ENCODE results near the gene THNSL1.

THNSL1 gene

GRCh38 chr10:25061125-25061524 is 44.7 kb downstream of the THNSL1 start:
- no peak for DNase-seq

- DNase-seq = no peak
Measured at GRCh38 chr10:25061711-25062449, 45.5 kb downstream of the THNSL1 start.

GRCh38 chr10:25063157-25063556 is 46.7 kb downstream of the THNSL1 start:
- DNase-seq = no peak

GRCh38 chr10:25063644-25064043 is 47.2 kb downstream of the THNSL1 start:
- no peak for DNase-seq

GRCh38 chr10:25064401-25064800 is 48.0 kb downstream of the THNSL1 start:
- DNase-seq = no peak

GRCh38 chr10:25065761-25066476 is 49.5 kb downstream of the THNSL1 start:
- no peak for DNase-seq

- no peak for DNase-seq
Measured at GRCh38 chr10:25068152-25069058, 52.0 kb downstream of the THNSL1 start.

GRCh38 chr10:25071227-25071626 is 54.8 kb downstream of the THNSL1 start:
- no peak for DNase-seq

GRCh38 chr10:25072786-25073185 is 56.4 kb downstream of the THNSL1 start:
- DNase-seq = no peak

GRCh38 chr10:25075825-25076224 is 59.4 kb downstream of the THNSL1 start:
- no peak for DNase-seq

All from activated CD4-positive, alpha-beta T cell treated with anti-CD3 and anti-CD28 coated beads, Interleukin-2, amount 50 U/mL, for 16 hours (primary cell).